Adrenal gland (tissue), 5 donors: Measurements from ENCODE around the gene RPL3.

Experiments
- CTCF ChIP-seq, 6 experiments: fragments of 450-650 bp in 4 of 6; fragments of 200-600 bp in 2 of 6; sonication (generic) in 1 of 6; IDR thresholded peaks; 1 replicate in 5 of 6; 2 replicates in 1 of 6; pipeline versions ENCODE4 v1.5.1 to v1.8.0; 2016 to 2021; ENCODE audit warnings: antibody characterized with exemption in 6 of 6, mild to moderate bottlenecking in 2 of 6, moderate library complexity in 1 of 6
- POLR2A ChIP-seq, 2 donors: fragments of 450-650 bp; IDR thresholded peaks; one replicate each; pipeline ENCODE4 v1.6.1; 2017; ENCODE audit warnings: antibody characterized with exemption in 2 of 2, mild to moderate bottlenecking in 2 of 2, moderate library complexity in 1 of 2
- donor health status: DM: no; HTN: no; CAD: no.

- TF ChIP-seq CTCF (IDR thresholded peaks at IDR 0.05) (no peak), POLR2A (IDR thresholded peaks at IDR 0.05) (no peak)
Measured at GRCh38 chr22:39289975-39290720, 29.3 kb downstream of the RPL3 start.
